NCI-H2196 treated with DMSO at 0.1 percent for 48 hours (cell line): ENCODE results near the gene TBC1D14.
A peak's percentile ranks its signal among the peaks of the same experiment; 100 is the strongest.

Source experiments
- DNase-seq: peaks from one replicate; lab custom pipeline; 2025; ENCODE audit not compliant: unreplicated experiment; lab: John Stamatoyannopoulos, UW

The TBC1D14 gene

DNA sequence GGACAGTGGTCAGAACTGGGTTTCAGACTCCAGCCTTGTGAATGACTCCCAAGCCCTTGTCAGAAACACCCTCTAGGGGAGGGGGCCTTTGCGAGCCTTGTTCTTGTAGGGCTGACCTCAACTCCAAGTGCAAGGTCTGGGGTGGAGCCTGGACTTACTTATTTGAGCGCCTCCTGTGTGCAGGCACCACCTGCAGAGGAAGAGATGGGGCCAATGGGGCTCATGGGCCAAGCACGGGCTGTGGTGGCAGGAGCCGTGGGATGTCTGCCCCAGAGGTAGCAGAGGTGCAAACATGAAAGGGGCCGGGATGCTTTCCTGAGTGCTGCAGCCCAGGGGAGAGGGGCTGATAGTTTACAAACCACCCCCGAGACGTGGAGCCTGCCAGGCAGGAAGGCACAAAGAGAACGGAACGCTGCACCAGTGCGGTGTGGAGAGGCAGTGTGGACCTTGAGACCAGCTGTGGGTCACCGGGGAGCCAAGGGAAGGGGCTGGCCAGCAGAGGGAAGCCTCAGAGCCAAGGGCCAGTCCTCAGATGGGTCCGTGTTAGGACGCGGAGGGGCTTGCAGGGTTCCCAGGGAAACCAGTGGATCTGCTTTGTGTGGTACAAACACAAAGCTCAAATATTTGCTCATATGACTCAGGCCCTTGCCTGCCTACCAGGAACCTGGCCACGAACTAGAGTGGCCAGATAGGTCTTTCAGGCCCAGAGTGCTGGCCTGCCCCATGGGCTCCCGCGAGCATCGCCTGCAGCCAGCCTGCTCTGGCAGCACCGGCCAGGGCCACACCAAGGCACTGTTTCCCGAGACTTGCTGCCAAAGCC is 124.8 kb downstream of the TBC1D14 start:
- DNase-seq = peak; percentile 11

DNA sequence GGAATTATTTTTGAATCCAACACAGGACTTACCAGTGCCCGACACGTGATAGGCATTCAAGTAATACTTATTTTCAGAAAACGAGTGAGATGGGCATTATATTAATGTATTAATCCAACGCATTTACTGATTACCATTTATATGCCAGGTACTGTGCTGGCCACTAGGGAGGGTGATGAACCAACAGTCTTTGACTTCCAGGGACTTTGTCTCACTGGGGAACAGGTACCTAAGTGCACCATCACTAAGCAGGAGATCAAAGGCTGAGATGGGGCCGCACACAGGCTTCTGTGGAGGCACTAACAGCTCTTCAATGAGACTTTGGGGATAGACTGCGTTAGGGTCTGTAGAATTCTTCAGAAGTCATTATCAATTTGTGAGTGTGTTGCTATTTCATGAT is 127.8 kb downstream of the TBC1D14 start:
- DNase-seq = no peak

DNA sequence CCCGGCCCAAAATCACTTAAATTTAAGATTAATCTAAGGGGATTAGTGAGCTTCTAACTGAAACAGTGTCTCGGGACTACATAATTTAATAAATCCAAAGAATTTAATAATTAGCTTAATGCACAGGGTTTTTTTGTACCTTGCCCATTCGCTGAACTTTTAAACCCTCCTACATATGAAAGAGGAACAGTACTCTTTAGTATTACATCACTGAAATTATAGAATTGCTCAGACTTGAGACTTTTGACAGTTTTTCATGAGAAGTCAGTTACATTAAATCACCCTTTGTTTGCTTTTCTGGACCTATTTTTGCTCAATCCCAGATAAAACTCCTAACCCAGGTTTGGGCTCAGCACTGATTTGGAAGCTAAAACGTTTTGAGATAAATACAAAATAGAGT is 131.1 kb downstream of the TBC1D14 start:
- no peak for DNase-seq

DNA sequence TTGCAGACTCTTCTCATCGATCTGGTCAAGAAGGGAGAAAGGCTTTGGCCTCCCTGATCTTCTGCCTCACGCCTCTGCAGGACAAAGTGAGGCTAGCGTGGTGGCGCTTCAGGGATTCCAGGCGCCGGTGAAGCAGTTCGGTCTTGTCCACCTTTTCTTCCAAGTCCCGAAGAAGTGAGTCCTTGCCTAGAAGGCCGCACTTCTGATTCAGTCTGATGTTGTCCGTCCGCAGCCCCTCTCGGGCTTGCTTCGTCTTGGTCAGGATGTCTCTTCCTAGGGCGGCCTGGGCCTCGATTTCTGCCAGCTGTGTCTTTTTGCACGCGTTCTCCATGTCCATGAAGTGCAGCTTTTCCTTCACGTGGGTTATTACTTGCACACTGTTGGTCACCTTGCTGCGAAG is 131.6 kb downstream of the TBC1D14 start:
- DNase-seq = no peak

GRCh38 chr4:7041801-7042502 is 132.3 kb downstream of the TBC1D14 start:
- DNase-seq = peak; percentile 14

GRCh38 chr4:7042503-7043283 is 133.1 kb downstream of the TBC1D14 start:
- peak; percentile 96 for DNase-seq

DNA sequence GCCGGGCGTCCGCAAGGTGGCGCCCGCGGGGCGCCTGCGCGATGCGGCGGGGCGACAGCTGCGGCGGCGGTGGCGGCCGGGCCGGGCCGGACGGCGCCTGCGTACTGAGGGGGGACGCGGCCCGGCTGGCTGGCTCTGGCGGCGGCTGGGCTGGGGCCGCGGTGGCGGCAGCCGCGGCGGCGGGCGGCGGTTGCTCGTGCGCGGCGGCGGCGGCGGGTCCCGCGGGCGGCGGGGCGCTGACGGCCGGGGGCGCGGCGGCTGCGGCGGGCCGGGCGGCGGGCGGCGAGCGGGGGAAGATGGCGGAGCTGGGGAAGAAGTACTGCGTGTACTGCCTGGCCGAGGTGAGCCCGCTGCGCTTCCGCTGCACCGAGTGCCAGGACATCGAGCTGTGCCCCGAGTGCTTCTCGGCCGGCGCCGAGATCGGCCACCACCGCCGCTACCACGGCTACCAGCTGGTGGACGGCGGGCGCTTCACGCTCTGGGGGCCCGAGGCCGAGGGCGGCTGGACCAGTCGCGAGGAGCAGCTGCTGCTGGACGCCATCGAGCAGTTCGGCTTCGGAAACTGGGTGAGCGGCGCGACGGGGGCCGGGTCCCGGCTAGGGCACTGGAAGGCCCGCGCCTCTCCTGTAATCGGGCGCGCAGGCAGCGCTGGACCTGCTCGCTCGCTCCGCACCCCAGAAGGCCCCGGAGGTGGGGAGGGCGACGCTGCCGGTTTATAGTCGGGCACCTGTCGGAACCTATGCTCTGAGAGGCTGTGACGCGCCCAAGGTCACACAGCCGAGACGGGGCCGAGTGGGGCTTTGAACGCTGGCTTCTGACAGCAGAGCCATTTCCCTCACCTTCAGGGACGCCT is 133.9 kb downstream of the TBC1D14 start, which contains the start of gene TADA2B:
Gene TADA2B, plus strand, starts transcription at position 89 of the 853 bp plus-strand sequence. Its CDS starts 208 bp downstream, at position 297.
- no peak for DNase-seq

DNA sequence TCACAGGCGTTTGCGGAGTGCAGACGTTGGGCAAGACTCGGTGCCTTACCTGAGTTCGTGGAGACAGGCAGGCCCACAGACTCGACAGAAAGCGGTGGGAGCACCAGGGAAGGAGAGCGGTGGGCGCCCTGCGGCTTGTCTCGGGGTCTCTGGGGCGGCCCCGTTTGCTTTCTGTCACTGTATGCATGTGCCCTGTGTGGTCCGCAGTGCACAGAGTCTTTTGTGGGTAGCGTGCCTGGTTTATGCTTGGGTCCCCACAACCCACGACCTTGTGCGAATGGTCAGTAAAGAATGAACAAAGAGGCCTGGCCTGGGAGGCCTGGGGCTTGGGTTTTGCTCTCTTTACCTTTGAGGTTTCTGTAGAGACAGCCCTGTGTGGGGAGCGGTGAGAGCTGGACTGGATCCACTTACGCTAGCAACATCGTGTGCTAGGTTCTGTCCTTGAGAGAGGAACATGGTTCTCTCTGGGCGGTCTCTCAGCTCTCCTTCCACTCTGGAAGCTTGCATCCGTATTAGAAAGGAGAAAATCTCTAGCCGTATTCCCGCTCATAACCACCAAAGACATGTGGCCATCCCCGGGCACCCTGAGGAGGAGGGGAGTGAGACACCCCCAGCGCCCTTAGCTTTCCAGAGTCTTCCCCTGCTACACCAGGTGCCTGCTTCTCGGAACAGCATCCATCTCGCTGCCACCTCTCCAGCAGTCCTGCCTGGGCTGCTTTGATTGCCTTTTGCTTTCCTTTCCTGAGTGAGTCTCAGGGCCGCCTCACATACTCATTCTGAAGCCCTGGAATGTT is 134.7 kb downstream of the TBC1D14 start:
- no peak for DNase-seq

DNA sequence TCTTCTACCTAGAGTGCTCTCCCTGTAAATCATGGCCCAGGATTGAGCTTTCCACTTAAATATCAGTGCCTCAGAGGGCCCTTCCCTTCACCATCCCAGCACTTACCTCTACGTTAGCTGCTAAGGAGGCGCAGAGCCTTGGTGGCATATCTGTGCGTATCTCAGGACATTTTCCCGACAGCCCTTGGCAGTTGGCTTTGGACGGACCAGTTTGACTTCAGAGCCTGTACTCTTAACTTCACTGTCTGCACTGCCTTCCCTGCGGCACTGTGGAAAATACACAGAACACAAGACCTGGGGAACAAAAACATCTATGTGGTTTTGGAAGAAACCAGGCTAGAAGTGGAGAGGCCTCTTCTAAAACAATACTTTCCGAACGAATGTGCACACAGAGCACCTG is 135.9 kb downstream of the TBC1D14 start:
- DNase-seq = no peak

DNA sequence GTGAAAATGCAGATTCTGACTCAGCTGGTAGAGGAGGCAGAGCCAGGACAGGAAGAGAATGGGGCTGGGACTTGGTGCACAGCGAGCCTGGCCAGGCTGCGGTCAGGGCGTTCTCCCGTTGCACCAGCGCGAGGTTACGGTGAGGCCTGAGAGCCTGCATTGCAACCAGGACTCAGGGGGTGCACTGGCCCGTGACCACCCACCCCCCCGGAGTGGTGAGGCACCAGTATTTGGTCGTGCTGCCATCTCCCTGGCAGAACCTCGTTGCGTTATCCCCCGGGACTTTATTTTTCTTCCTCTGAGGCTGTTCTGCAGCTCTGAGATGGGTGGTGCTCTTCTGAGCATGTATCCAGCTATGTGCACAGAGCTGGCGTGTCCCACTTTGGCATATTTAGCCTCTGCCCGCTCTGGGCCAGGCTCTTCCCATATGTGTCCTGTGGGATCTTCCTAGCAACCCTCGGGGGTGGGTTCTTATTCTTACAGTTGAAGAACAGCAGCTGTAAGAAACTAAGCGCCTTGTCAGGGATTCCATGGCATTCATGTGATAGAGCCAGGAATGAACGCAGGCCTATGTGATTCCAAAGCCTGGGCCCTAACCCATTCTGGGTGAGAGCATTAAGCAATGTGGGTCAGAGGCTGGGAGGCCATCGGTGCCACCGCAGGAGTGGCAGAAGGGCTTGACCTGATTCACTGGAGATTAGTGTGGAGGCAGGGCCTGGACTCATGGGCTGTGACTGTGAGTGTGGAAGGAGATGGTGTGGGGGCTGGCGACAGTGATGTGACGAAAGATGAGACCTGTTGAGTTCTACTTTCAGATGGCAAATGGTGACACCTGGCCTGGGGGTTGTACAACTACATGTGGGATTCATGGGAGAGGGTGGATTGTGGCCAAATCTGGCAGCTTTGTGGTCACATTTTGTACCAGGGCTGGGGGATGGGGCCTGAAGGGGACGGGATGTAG is 136.6 kb downstream of the TBC1D14 start:
- DNase-seq = no peak

DNA sequence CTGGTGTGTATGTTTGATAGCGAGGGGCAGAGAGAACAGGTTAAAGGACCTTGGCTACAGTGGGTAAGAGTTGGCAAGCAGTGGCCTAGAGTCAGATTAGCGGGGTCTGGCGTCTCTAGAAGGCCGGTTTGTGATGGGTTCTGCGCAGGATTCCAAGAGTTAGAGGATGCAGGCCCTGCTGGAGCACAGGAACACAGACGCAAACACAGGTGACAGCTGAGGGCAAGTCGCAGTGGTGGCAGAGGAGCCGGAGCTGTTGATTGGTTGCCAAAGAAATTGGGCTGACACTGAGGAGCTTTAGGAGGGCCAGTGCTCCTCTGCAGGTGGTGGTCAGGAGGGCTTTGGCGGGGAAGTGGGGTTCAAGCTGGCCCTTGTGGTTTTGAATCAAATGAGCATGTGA is 137.3 kb downstream of the TBC1D14 start:
- DNase-seq = no peak

DNA sequence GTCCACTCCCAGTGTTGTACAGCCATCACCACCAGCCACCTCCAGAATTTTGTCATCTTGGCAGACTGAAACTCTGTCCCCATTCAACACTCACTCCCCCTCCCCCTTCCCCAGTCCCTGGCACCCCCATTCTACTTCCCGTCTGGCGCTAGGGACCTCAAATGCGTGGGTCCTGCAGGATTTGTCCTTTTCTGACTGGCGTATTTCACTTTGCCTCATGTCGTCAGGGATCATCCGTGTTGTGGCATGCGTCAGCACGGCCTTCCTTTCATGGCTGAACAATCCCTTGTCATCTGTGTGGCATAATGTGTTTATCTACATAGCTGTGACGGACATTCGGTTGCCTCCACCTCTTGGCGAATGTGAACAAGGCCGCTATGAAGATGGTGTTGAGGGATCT is 139.0 kb downstream of the TBC1D14 start:
- no peak for DNase-seq

GRCh38 chr4:7049295-7049694 is 139.7 kb downstream of the TBC1D14 start:
- no peak for DNase-seq

DNA sequence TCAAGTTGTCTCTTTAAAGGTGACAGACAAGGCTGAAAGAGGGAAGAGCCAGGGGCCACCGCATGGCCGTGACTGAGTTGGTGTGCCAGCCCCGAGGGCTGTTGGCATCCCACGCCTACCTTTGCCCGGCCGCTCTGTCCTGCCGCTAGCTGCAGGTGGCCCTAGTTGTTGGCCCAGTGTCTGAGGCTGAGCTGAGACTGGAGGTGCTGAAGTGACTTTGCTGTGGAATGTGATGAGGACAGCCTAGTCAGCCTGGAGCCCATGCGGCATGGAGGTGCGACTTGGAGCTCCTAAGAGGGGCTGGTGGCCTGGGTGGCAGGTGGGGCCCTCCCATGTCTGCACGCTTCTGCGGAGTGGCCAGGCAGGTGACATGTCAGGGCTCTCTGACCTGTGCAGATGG is 140.1 kb downstream of the TBC1D14 start:
- no peak for DNase-seq

DNA sequence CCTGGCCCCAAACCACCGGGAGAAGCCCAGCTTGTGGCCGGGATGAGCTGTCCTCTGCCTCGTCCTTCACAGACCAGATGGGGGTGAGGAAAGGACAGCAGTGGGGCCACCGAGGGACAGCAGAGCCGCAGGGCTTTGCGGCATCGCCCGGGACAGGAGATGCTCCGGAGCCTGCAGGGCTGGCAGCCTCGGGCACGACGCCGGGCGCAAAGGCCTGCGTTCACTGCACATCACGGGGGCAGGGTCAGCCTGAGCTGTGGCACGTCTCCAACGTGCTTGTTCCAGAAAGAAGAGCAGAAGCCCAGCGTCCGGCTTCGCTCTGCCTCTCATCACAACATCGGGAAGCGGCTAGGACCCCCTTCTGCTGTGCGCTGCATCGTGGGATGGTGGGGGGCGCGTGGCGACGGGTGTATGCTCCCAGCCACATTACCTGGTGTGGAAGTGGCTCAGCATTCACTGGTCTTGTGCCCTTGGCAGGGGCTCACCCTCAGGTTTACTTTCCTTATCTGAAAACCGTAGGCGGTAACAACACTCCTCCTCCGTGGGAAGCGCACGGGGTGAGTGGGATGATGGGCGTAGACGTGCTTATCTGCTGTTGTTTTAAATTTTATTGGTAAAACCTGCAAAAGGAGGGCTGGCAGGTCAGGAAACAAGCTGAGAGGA is 141.0 kb downstream of the TBC1D14 start:
- no peak for DNase-seq

- no peak for DNase-seq
Observed at GRCh38 chr4:7051144-7051495, 141.5 kb downstream of the TBC1D14 start.

DNA sequence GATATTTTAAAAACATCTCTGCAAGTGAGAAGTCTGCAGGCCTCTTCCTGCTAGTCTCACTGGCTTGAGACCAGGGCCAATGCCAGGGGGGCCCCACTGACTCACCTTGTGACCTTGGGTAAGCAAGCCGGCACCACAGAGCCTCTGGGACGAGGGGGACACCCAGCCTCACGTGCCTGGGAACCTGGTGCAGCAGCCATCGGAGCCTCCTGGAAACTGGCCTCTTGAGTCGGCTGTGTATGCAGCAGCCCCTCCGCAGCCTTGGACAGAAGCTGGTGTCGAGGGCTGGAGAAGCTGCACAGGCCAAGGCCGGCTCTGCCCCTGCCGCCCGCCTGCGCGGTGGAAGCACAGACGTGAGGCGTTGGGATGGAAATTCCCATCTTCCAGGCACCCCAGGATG is 142.3 kb downstream of the TBC1D14 start:
- DNase-seq = no peak

- DNase-seq = no peak
Observed at GRCh38 chr4:7052313-7052712, 142.7 kb downstream of the TBC1D14 start.
